HEK293 (cell line): Measurements from ENCODE around the gene KLB.

Experiments used
- GLIS2 ChIP-seq: fragments of 450-650 bp; formaldehyde crosslinking; IDR thresholded peaks from 2 replicates; pipeline ENCODE4 v1.5.1; 2016; ENCODE audit warnings: missing biosample characterization, missing genetic modification characterization
- INSM2 ChIP-seq: fragments of 450-650 bp; formaldehyde crosslinking; IDR thresholded peaks from 2 replicates; pipeline ENCODE4 v1.5.1; 2016; ENCODE audit warnings: missing biosample characterization, missing genetic modification characterization
- KLF9 ChIP-seq: fragments of 450-650 bp; formaldehyde crosslinking; IDR thresholded peaks from 2 replicates; pipeline ENCODE4 v1.5.1; 2016; ENCODE audit warnings: missing biosample characterization, missing genetic modification characterization, low read depth
- SP7 ChIP-seq: fragments of 450-650 bp; formaldehyde crosslinking; IDR thresholded peaks from 2 replicates; pipeline ENCODE4 v1.5.1; 2016; ENCODE audit warnings: missing biosample characterization, missing genetic modification characterization
- TSHZ1 ChIP-seq: fragments of 450-650 bp; formaldehyde crosslinking; IDR thresholded peaks from 2 replicates; pipeline ENCODE4 v1.5.1; 2016; ENCODE audit warnings: missing biosample characterization, missing genetic modification characterization, borderline replicate concordance
- WT1 ChIP-seq: fragments of 450-650 bp; formaldehyde crosslinking; IDR thresholded peaks from 2 replicates; pipeline ENCODE4 v1.5.1; 2016; ENCODE audit warnings: missing biosample characterization, missing genetic modification characterization
- ZBTB26 ChIP-seq: fragments of 450-650 bp; formaldehyde crosslinking; optimal IDR thresholded peaks from 2 replicates; pipeline ENCODE3; 2016; ENCODE audit warnings: missing biosample characterization, mild to moderate bottlenecking, missing genetic modification characterization
- ZBTB7A ChIP-seq: fragments of 450-650 bp; formaldehyde crosslinking; IDR thresholded peaks from 2 replicates; pipeline ENCODE4 v1.5.1; 2016; ENCODE audit warnings: low read depth, missing biosample characterization, missing genetic modification characterization
- ZFP3 ChIP-seq: fragments of 450-650 bp; formaldehyde crosslinking; IDR thresholded peaks from 2 replicates; pipeline ENCODE4 v1.5.1; 2016; ENCODE audit warnings: low read depth, missing biosample characterization, missing genetic modification characterization
- ZNF184 ChIP-seq: fragments of 450-650 bp; IDR thresholded peaks from 2 replicates; pipeline ENCODE4 v1.5.1; 2018; ENCODE audit warnings: missing biosample characterization, mild to moderate bottlenecking, missing genetic modification characterization
- ZNF214 ChIP-seq: fragments of 450-650 bp; formaldehyde crosslinking; IDR thresholded peaks from 2 replicates; pipeline ENCODE4 v1.5.1; 2017; ENCODE audit warnings: missing biosample characterization, mild to moderate bottlenecking, missing genetic modification characterization, borderline replicate concordance
- ZNF280D ChIP-seq: fragments of 450-650 bp; formaldehyde crosslinking; IDR thresholded peaks from 2 replicates; pipeline ENCODE4 v1.5.1; 2016; ENCODE audit warnings: missing biosample characterization, missing genetic modification characterization
- ZNF311 ChIP-seq: fragments of 450-650 bp; formaldehyde crosslinking; IDR thresholded peaks from 2 replicates; pipeline ENCODE4 v1.5.1; 2017; ENCODE audit warnings: missing biosample characterization, missing genetic modification characterization, borderline replicate concordance
- ZNF335 ChIP-seq: fragments of 450-650 bp; formaldehyde crosslinking; conservative IDR thresholded peaks from 2 replicates; pipeline ENCODE4 v1.5.1; 2016; ENCODE audit warnings: missing biosample characterization, missing genetic modification characterization
- ZNF488 ChIP-seq: fragments of 450-650 bp; formaldehyde crosslinking; IDR thresholded peaks from 2 replicates; pipeline ENCODE4 v1.5.1; 2016; ENCODE audit warnings: missing biosample characterization, missing genetic modification characterization
- ZNF514 ChIP-seq: fragments of 450-650 bp; formaldehyde crosslinking; IDR thresholded peaks from 2 replicates; pipeline ENCODE4 v1.5.1; 2016; ENCODE audit warnings: missing biosample characterization, missing genetic modification characterization
- ZNF521 ChIP-seq: fragments of 450-650 bp; formaldehyde crosslinking; IDR thresholded peaks from 2 replicates; pipeline ENCODE4 v1.5.1; 2017; ENCODE audit warnings: missing biosample characterization, mild to moderate bottlenecking, missing genetic modification characterization
- ZNF561 ChIP-seq: fragments of 450-650 bp; IDR thresholded peaks from 2 replicates; pipeline ENCODE4 v1.5.1; 2018; ENCODE audit warnings: missing biosample characterization, missing genetic modification characterization, borderline replicate concordance
- ZNF610 ChIP-seq: fragments of 450-650 bp; formaldehyde crosslinking; IDR thresholded peaks from 2 replicates; pipeline ENCODE4 v1.5.1; 2016; ENCODE audit warnings: missing biosample characterization, missing genetic modification characterization, borderline replicate concordance
- ZNF639 ChIP-seq: fragments of 450-650 bp; formaldehyde crosslinking; IDR thresholded peaks from 2 replicates; pipeline ENCODE4 v1.5.1; 2016; ENCODE audit warnings: missing biosample characterization, missing genetic modification characterization
- ZNF645 ChIP-seq: fragments of 450-650 bp; formaldehyde crosslinking; IDR thresholded peaks from 2 replicates; pipeline ENCODE4; 2016; ENCODE audit warnings: missing biosample characterization, missing genetic modification characterization
- ZNF792 ChIP-seq: fragments of 450-650 bp; formaldehyde crosslinking; IDR thresholded peaks from 2 replicates; pipeline ENCODE4 v1.5.1; 2016; ENCODE audit warnings: missing biosample characterization, missing genetic modification characterization
- ZSCAN4 ChIP-seq: fragments of 450-650 bp; formaldehyde crosslinking; IDR thresholded peaks from 2 replicates; pipeline ENCODE4 v1.5.1; 2017; ENCODE audit warnings: missing biosample characterization, missing genetic modification characterization

The KLB gene

GRCh38 chr4:39365830-39366771 lies 40.6 kb upstream of the KLB start, which contains the start of gene RFC1 (continued):
- TF ChIP-seq ZNF639 (tag by site-specific recombination) (peak; percentile 61; the same call in 1 of the 2 replicates), ZNF561 (tag by site-specific recombination) (peak; percentile 65; the same call in 1 of the 2 replicates), ZBTB26 (peak; percentile 70), ZNF488 (tag by site-specific recombination) (no peak), ZNF645 (tag by site-specific recombination) (no peak), ZNF335 (tag by site-specific recombination) (peak; percentile 92), ZNF214 (tag by site-specific recombination) (no peak), ZBTB7A (tag by site-specific recombination) (no peak), ZSCAN4 (tag by site-specific recombination) (0 out of 2 replicates have a peak, but pooled peaks have one; percentile 17), ZNF280D (tag by site-specific recombination) (0 out of 2 replicates have a peak, but pooled peaks have one; percentile 12), ZFP3 (no peak), ZNF184 (tag by site-specific recombination) (no peak), SP7 (no peak; the same call in none of the 2 replicates), ZNF792 (tag by site-specific recombination) (no peak), ZNF514 (no peak), WT1 (tag by site-specific recombination) (no peak), INSM2 (tag by site-specific recombination) (peak; percentile 84), ZNF311 (tag by site-specific recombination) (no peak), KLF9 (peak; percentile 26; the same call in 1 of the 2 replicates), ZNF521 (tag by site-specific recombination) (no peak), GLIS2 (peak; percentile 48; the same call in 1 of the 2 replicates), ZNF610 (tag by site-specific recombination) (peak; percentile 42; the same call in 1 of the 2 replicates), TSHZ1 (no peak)
